GM19438 (cell line): ENCODE results near the gene USP2.
"Not testable (repeated sequence)": the region's sequence is repeated elsewhere in the genome, so short reads cannot be mapped to it uniquely, and the experiment has no call there.

ENCODE experiments used
- ATAC-seq: cut with Tn5 transposase; IDR thresholded peaks from one replicate; pipeline ENCODE4 v1.9.1; 2021; ENCODE audit warnings: low read depth; ENCODE audit not compliant: unreplicated experiment

The USP2 gene

GRCh38 chr11:119414321-119414720, 32.8 kb upstream of the USP2 start:
- no peak for ATAC-seq

DNA sequence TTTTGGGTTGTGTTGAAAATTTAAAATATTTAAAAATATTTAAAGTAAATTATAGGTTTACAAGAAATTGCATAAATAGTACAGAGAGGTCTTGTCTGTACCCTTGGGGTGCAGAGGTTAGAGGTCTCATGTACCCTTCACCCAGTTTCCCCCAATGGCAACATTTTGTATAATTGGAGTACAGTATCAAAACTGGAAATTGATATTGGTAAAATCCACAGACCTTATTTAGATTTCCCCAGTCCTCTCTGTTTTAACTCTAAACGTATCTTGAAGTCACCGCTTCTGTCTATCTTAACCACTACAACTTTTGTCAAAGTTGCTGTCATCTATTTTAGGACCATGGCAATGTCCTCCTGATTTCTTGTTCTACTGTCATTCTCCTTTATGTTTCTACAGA, 30.6 kb upstream of the USP2 start:
- no peak for ATAC-seq

- ATAC-seq, result no peak
These were observed 29.0 kb upstream of the USP2 start for GRCh38 chr11:119410501-119410900.

DNA sequence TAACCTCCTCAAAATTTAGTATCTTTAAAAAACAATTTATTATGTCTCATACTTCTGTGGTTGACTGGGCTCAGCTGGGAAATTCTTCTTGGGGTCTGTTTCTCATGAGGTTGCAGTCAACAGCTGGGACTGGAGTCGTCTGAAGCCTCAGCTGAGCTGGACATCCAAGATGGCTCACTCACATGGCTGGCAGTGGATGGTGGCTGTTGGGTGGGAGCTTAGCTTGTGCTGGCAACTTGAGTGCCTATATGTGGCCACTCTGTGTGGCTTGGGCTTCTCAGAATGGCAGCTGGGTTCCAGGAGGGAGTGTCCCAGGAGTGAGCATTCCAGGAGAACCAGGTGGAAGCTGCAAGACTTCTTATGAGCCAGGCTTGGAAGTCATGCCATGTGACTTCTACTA, 28.2 kb upstream of the USP2 start:
- ATAC-seq, result no peak

DNA sequence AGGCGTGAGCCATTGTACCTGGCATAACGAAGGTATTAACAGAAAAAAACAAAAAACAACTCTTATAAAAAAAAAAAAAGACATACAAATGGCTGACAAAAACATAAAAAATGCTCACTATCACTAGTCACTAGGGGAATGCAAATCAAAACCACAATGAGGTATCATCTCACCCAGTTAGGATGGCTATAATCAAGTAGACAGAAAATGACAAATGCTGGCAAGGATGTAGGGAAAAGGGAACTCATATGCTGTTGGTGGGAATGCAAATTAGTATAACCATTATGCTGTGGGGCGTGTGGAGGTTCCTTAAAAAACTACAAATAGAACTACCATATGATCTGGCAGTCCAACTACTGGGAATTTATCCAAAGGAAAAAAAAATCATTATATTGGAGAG, 24.5 kb upstream of the USP2 start:
- no peak for ATAC-seq

DNA sequence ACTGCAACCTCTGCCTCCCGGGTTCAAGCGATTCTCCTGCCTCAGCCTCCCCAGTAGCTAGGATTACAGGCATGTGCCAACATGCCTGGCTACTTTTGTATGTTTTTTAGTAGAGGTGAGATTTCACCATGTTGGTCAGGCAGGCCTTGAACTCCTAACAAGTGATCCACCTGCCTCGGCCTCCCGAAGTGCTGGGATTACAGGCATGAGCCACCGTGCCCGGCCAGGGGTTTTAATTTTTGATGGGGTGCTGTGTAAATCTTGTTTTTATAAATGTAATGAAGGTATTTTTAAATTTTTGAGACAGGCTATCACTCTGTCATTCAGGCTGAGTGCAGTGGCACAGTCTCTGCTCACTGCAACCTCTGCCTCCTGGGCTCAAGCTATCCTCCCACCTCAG, 24.0 kb upstream of the USP2 start:
- ATAC-seq, result not testable (repeated sequence)

DNA sequence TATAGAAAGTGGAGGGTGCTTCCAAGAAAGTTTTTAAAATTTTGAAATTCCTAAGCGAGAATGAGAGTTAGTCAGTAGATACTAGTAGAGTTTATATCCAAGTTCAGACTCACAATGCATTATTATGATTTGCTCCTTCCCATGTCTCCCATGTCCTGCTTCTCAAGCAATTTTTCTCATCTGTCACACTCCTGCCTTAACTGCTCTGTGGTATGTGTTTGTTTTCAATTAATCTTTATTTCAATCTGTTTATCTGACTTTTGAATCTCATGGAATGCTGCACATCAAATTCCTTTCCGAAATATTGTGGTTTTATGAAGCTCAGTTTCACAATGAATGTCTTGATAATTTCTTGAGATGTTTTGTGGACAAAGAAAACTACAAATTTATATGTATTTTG, 23.4 kb upstream of the USP2 start:
- no peak for ATAC-seq

GRCh38 chr11:119403021-119403420, 21.5 kb upstream of the USP2 start:
- no peak for ATAC-seq

GRCh38 chr11:119402470-119402869, 21.0 kb upstream of the USP2 start:
- no peak for ATAC-seq

DNA sequence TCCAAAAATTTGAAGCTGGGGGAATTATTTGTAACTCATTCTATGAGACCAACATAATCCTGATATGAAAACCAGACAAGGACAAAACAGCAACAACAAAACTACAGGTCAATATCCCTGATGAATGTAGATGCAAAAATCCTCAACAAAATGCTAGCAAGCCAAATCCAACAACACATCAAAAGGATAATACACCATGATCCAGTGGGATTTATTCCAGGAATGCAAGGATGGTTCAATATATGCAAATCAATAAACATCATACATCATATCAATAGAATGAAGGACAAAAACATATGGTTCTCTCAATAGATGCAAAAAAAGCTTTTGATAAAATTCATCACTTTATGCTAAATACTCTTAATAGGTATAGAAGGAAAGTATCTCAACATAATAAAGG, 19.4 kb upstream of the USP2 start:
- no peak for ATAC-seq

DNA sequence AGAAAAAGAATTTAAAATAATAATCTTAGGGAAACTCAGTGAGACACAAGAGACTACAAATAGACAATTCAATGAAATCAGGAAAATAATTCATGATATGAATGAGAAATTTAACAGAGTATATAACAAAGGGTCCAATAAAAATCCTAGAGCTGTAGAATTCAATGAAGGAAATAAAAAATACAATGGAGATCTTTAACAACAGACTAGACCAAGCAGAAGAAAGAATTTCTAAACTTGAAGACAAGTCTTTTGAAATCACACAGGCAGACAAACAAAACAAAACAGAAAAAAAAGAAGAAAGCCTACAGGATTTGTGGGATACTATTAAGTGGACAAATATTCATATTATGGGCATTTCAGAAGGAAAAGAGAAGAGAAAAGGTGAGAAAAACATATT, 16.2 kb upstream of the USP2 start:
- ATAC-seq, result no peak

- ATAC-seq, result no peak
These were observed 15.3 kb upstream of the USP2 start for GRCh38 chr11:119396835-119397234.

DNA sequence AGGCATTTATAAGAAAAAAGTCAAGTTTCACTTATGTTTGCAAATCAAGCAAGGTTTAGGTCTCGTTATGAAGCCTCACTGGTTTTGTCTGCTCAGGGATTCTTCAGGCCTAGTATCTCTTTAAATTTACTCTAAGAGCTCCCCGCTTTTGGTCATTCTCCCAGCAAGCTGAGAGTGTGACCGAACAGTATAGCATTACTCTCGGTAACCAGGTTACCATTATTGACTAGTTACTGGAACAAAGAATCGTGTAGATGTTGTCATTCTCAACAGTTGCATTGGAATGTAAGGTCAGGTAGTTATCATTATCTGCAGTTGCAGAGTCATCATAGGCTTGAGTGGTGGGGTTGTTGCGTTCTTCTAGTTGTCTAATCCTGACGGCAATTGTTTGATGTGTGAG, 9.8 kb upstream of the USP2 start:
- no peak for ATAC-seq

DNA sequence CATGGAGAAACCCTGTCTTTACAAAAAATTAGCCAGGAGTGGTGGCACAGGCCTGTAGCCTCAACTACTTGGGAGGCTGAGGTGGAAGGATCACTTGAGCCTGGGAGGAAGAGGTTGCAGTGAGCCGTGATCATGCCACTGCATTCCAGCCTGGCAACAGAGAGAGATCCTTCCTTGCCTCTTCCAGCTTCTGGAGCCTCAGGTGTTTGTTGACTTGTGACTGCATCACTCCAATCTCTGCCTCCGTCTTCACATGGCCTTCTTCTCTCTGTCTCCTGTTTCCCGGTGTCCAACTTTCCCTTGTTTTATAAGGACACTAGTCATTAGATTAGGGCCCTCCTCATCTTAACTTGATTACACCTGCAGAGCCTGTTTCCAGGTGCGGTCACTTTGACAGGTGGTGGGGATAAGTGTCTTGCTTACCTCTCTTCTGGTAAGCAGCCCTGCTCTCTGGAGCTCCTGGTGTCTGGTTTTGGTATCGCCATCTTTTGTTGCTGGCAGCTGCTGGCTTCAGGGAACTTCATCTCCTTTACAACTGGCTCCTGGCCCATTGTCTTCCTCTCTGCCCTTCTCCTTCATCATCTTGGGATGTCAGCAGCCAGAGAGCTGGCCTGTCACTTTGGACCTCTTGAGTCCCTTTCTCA, 8.2 kb upstream of the USP2 start:
- no peak for ATAC-seq

GRCh38 chr11:119388103-119388502, 6.6 kb upstream of the USP2 start:
- ATAC-seq, result no peak

GRCh38 chr11:119384332-119384731, 2.8 kb upstream of the USP2 start:
- ATAC-seq, result no peak

- ATAC-seq, result not testable (repeated sequence)
These were observed 1.0 kb upstream of the USP2 start for GRCh38 chr11:119382513-119382912.

DNA sequence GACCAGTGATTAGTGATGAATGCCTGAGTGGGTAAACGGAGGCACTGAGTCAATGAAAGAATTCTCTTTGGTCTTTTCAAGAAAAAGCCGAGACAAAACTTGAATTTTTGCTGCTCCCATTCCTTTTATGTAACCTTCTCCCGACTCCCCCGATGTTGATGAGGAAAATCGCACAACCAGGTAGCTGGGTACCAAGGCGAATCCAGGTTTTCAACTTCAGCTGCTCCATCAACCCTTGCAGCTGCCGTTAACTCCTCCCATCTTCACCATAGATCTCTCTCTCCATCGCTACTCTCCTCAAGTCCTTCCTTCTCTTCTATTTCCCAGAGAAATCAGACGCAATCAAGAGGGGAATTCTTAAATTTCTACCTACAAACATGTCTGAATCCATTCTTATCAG, 611 bp upstream of the USP2 start:
- ATAC-seq, result no peak

DNA sequence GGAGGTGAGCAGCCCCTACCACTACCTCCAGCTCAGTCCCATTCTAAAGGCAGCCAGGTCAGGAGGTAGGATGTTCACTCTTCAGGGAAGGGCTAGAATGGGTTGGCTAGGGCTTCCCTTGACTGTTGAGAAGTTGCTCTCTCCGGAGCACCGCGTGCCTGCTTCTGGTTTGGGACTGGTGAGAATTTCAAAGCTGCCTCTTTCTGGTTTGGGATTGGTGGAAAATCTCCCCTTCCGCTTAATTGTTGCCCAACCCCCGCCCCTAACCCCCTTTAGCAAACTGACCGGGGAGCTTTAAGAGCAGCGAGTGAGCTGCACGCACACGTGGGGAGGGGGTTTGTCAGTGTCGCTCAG, 686 bp downstream of the USP2 start:
- ATAC-seq, result no peak

GRCh38 chr11:119380160-119380826, 1.2 kb downstream of the USP2 start:
- ATAC-seq, result no peak

GRCh38 chr11:119378851-119379465, 2.5 kb downstream of the USP2 start:
- no peak for ATAC-seq

DNA sequence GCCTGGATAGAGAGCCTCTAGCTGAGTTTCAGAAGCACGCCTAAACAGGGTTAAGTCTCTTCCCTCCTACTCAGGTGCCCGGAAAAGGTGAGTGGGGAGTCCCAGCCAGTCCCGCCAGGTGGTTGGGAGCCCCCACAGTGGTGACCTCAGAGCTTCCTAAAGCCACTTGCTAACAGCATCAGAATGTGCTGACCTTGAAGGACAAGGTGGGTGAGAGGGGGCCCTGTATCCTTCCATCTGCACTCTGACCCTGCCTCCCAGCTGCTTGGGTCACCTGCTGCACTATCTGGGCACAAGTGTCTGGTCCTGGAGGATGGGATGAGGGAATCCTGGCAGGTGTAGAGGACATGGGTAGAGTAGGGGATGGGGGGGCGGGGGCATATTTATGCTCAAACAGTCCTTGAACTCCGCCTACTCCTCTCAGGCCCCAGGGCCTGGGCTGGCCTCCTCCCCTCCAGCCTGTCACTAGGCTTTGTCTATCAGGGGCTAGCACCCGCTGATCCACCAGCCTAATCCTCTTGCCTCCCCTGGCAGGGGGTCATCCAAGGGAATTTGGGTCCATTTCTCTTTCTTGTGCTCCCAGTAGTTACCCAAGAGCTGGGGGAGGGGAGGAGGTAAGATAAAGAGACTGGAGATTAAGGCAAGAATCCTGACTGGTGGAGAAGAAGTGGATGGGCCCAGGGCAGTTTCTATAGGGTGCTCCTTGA, 3.4 kb downstream of the USP2 start:
- no peak for ATAC-seq
